CD4-positive, alpha-beta memory T cell (primary cell): ENCODE measurements around the gene CDCA8. TPM values are rescaled to one million over a fixed set of nuclear protein-coding genes. Genes with fewer than 3 reads are reported as not detected.

ENCODE experiments used
- CTCF ChIA-PET: fragments of 350-600 bp; sonication (Branson Sonifier 250); formaldehyde crosslinking; loops from one replicate; lab custom pipeline; 2021; ENCODE audit warnings: inconsistent platforms; ENCODE audit not compliant: partially characterized antibody; lab: Charles Lee
- POLR2A ChIA-PET: fragments of 350-600 bp; sonication (Branson Sonifier 250); formaldehyde crosslinking; loops from one replicate; lab custom pipeline; 2021; ENCODE audit not compliant: partially characterized antibody; lab: Charles Lee
- DNase-seq, 5 donors: peaks; one replicate each; pipeline versions ENCODE4 v3.0.0 to v3.0.0-alpha.2; 2020 to 2022; ENCODE audit warnings: mixed read lengths in 1 of 5
- H3K27ac ChIP-seq: one replicate; pipeline ENCODE4 v1.7.0; 2013; ENCODE audit warnings: low read depth, low read length
- H3K27me3 ChIP-seq: 2 replicates; pipeline ENCODE4 v1.7.0; 2013; ENCODE audit warnings: mild to moderate bottlenecking, low read length, moderate library complexity; ENCODE audit not compliant: insufficient read depth
- H3K36me3 ChIP-seq: 2 replicates; pipeline ENCODE4 v1.7.0; 2013; ENCODE audit warnings: mild to moderate bottlenecking, low read length, moderate library complexity; ENCODE audit not compliant: insufficient read depth
- H3K4me1 ChIP-seq: 2 replicates; pipeline ENCODE4 v1.7.0; 2013; ENCODE audit warnings: mild to moderate bottlenecking, low read length, moderate library complexity; ENCODE audit not compliant: insufficient read depth
- H3K4me3 ChIP-seq, 2 donors: one replicate each; pipeline ENCODE4 v1.7.0; 2013; ENCODE audit warnings: low read length in 2 of 2, mild to moderate bottlenecking in 1 of 2
- H3K9me3 ChIP-seq, 2 donors: one replicate each; pipeline ENCODE4 v1.7.0; 2013; ENCODE audit warnings: low read length in 2 of 2, control low read depth in 1 of 2; ENCODE audit not compliant: control insufficient read depth in 1 of 2
- H3K27ac Mint-ChIP-seq, 7 donors: one replicate each; pipeline ENCODE4 v1.8.0; 2020 to 2021; ENCODE audit warnings: mixed read lengths in 7 of 7, mild to moderate bottlenecking in 6 of 7, inconsistent platforms in 3 of 7, moderate library complexity in 3 of 7
- H3K27me3 Mint-ChIP-seq, 2 donors: one replicate each; pipeline ENCODE4 v1.8.0; 2020 to 2021; ENCODE audit warnings: mixed read lengths in 2 of 2
- H3K36me3 Mint-ChIP-seq, 2 donors: one replicate each; pipeline ENCODE4 v1.8.0; 2020 to 2021; ENCODE audit warnings: mixed read lengths in 2 of 2, inconsistent platforms in 1 of 2, mild to moderate bottlenecking in 1 of 2
- H3K4me1 Mint-ChIP-seq, 4 donors: one replicate each; pipeline ENCODE4 v1.8.0; 2020 to 2021; ENCODE audit warnings: mixed read lengths in 4 of 4, mild to moderate bottlenecking in 1 of 4
- H3K4me3 Mint-ChIP-seq, 8 donors: one replicate each; pipeline ENCODE4 v1.8.0; 2020 to 2021; ENCODE audit warnings: mixed read lengths in 8 of 8, mild to moderate bottlenecking in 7 of 8, moderate library complexity in 6 of 8, inconsistent platforms in 3 of 8
- H3K9me3 Mint-ChIP-seq, 8 donors: one replicate each; pipeline ENCODE4 v1.8.0; 2020 to 2021; ENCODE audit warnings: mixed read lengths in 8 of 8, mild to moderate bottlenecking in 5 of 8, inconsistent platforms in 3 of 8, moderate library complexity in 1 of 8
- intact Hi-C: fragments of 100-400 bp; cut with micrococcal nuclease; formaldehyde crosslinking; loops from one replicate; pipeline ENCODE4 v1.15.1; 2023
- polyA plus RNA-seq, 2 donors: library from polyadenylated mRNA; unstranded; fragments of 300-500 nt; fragmentation: Illumina TruSeq; gene quantifications; one replicate each; pipeline ENCODE4 v1.2.3, GENCODE V29; 2021
- total RNA-seq, 2 experiments: library from RNA; stranded (reverse); gene quantifications; one replicate each; pipeline ENCODE4 v1.2.3, GENCODE V29; 2021

CDCA8 gene
- total and polyA plus RNA-seq, 4 experiments from 2014 or later: 0.61 to 2.7 (median 1.3) TPM

DNA sequence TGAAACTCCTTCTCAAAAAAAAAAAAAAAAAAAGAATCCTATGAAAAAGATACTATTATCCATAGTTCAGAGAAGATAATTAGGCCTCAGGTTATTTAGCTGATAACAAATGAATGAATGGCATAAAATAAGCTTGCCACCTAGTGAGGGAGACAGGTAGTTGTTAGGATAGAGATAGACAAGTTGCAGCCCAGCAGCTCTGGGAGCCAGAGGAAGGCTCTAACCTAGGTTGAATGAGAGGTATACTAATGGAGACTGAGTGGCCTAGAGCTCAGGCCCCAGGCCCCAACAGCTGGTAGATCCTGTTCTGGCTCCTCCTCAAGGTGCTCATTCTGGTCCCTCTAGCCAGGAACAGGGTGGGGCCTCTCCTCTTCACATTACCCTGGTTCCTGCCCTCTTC, 37.0 kb upstream of the CDCA8 start:
- Histone ChIP-seq H3K36me3 (no peaks in the 10 kb centered on the region), H3K4me1 (no peaks in the 10 kb centered on the region), H3K27me3 (no peaks in the 10 kb centered on the region), H3K4me3 (no peak overlapping the region), H3K27ac (no peak overlapping the region), H3K9me3 (no peaks in the 10 kb centered on the region)
- H3K36me3 Mint-ChIP-seq: no peaks in the 10 kb centered on the region
- ChIA-PET POLR2A (no interaction called here), CTCF (no interaction called here)
- no peaks in the 10 kb centered on the region for H3K4me1 Mint-ChIP-seq
- H3K9me3 Mint-ChIP-seq: no peaks in the 10 kb centered on the region
- peak overlapping the region in 1 of 7 donors; percentile 29 for H3K27ac Mint-ChIP-seq
- intact Hi-C loops: no loop called here
- no peak for DNase-seq
- peaks cover under 1 to 5% of the 10 kb centered on the region in 2 donors for H3K27me3 Mint-ChIP-seq
- H3K4me3 Mint-ChIP-seq: peak overlapping the region in 1 of 8 donors; percentile 39

DNA sequence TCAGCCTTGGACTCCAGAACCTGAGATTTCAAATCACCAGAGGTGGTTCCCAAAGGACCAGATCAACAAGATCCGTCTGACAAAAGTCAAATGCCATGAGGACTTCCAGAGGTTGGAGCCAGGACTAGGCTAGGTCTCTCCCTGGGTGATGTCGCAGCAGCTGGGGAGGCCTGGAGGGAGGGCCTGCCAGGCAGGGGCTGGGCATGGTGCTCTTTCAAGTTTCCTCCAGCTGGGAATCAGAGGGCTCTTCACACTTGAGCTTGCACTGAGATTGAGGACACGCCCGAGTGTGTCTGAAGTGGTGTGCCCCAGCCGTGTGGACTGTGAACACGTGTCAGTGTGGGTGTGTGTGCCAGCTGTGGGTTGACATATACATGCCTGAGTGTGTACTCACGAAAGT, 36.3 kb upstream of the CDCA8 start:
- Histone ChIP-seq H3K4me1 (no peaks in the 10 kb centered on the region), H3K36me3 (no peaks in the 10 kb centered on the region), H3K27ac (no peak overlapping the region), H3K4me3 (no peak overlapping the region), H3K27me3 (no peaks in the 10 kb centered on the region), H3K9me3 (no peaks in the 10 kb centered on the region)
- intact Hi-C loops: no loop called here
- ChIA-PET POLR2A (no interaction called here), CTCF (no interaction called here)
- Mint-ChIP-seq H3K9me3 (no peaks in the 10 kb centered on the region), H3K36me3 (no peaks in the 10 kb centered on the region), H3K27me3 (peaks cover 2 to 8% of the 10 kb centered on the region in 2 donors), H3K4me3 (no peak overlapping the region), H3K27ac (peak overlapping the region in 1 of 7 donors; percentile 22), H3K4me1 (no peaks in the 10 kb centered on the region)
- no peak for DNase-seq

DNA sequence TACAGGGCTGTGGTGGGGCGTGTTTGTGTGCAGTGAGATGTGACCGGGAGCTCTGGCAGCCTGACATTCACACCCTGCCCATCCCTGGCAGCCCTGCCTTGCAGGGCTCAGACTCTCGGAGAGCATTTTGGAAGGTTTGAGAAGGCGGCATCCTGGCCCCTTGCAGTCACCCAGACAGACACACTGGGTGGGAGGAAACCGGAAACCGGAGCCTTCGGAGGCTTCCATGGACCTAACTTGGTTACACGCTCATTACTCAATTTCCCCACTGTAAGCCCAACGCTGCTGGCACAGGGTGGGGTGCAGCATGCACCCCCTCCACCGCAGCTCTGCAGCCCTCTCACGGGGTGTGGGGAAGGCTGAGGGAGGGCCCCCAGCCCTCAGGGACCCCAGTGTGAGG, 35.4 kb upstream of the CDCA8 start:
- Histone ChIP-seq H3K4me3 (no peak overlapping the region), H3K9me3 (no peaks in the 10 kb centered on the region), H3K27ac (no peak overlapping the region), H3K4me1 (no peaks in the 10 kb centered on the region), H3K27me3 (no peaks in the 10 kb centered on the region), H3K36me3 (no peaks in the 10 kb centered on the region)
- Mint-ChIP-seq H3K36me3 (no peaks in the 10 kb centered on the region), H3K4me1 (no peaks in the 10 kb centered on the region), H3K27ac (no peak overlapping the region), H3K27me3 (peaks cover 2 to 8% of the 10 kb centered on the region in 2 donors), H3K4me3 (no peak overlapping the region), H3K9me3 (no peaks in the 10 kb centered on the region)
- intact Hi-C loops: no loop called here
- CTCF ChIA-PET: no interaction called here
- DNase-seq: no peak
- POLR2A ChIA-PET: no interaction called here

DNA sequence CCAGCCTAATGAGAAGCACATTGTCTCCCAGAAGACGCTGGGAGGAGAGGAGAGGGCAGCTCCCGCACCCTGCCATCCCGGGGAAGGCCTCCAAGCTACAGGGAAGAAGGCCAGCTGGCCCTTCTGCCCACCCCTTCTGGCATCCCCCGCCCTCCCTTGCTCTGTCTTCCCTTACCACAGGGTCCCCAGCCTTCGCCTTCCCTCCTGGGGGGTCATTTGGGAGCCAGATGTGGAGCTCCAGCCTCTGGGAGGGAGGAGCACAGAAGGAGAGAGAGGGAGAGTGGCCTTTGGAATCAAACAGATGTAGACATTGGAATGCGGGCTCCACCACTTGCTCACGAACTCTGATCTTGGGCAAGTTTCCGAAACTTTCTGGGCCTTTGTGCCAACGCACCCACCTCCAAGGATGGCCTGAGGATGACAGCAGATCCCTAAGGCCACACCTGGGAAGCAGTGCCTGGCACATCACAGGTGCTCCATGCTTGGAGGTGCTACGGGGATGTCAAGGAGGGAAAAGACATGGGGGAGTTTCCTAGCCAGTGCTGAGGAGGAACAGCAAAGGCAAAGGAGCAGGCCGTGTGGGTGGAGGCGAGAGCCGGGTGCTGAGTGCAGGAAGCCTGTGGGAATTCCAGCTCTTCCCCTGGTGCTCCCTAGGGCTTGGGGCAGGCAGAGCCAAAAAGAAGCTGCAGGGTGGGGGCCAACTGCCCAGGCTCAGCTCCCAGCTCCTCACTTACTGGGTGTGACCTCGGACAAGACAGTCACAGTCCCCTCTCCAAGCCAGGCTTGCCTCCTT, 34.5 kb upstream of the CDCA8 start:
- no peaks in the 10 kb centered on the region for H3K9me3 ChIP-seq
- no peak overlapping the region for H3K27ac ChIP-seq
- Mint-ChIP-seq H3K4me3 (no peak overlapping the region), H3K36me3 (no peaks in the 10 kb centered on the region), H3K9me3 (no peaks in the 10 kb centered on the region), H3K4me1 (no peaks in the 10 kb centered on the region), H3K27ac (no peak overlapping the region), H3K27me3 (peaks cover 2 to 8% of the 10 kb centered on the region in 2 donors)
- DNase-seq: no peak
- H3K4me1 ChIP-seq: no peaks in the 10 kb centered on the region
- ChIA-PET POLR2A (no interaction called here), CTCF (no interaction called here)
- intact Hi-C loops: no loop called here
- H3K27me3 ChIP-seq: no peaks in the 10 kb centered on the region
- H3K36me3 ChIP-seq: no peaks in the 10 kb centered on the region
- no peak overlapping the region for H3K4me3 ChIP-seq

DNA sequence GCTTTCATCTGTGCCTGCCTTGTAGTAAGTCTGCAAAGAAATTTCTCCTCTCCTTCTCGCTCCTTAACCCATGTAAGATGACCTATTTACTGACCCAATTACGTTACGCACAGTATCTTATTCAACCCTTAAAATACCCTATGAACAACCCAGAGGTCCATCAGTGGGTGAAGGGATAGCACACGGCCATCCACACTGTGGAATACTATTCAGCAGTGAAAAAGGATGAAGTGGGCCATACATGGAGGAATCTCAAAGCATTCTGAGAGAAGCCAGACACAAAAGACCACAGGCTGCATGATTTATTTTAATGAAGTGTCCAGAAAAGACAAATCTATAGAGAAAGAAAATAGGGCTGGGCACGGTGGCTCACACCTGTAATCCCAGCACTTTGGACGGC, 33.8 kb upstream of the CDCA8 start:
- intact Hi-C loops: no loop called here
- Histone ChIP-seq H3K4me1 (no peaks in the 10 kb centered on the region), H3K27me3 (no peaks in the 10 kb centered on the region), H3K36me3 (no peaks in the 10 kb centered on the region), H3K4me3 (no peak overlapping the region), H3K9me3 (no peaks in the 10 kb centered on the region), H3K27ac (no peak overlapping the region)
- DNase-seq: no peak
- H3K27me3 Mint-ChIP-seq: peaks cover 2 to 8% of the 10 kb centered on the region in 2 donors
- no peaks in the 10 kb centered on the region for H3K4me1 Mint-ChIP-seq
- H3K27ac Mint-ChIP-seq: no peak overlapping the region
- H3K9me3 Mint-ChIP-seq: no peaks in the 10 kb centered on the region
- ChIA-PET POLR2A (no interaction called here), CTCF (no interaction called here)
- no peak overlapping the region for H3K4me3 Mint-ChIP-seq
- H3K36me3 Mint-ChIP-seq: no peaks in the 10 kb centered on the region

DNA sequence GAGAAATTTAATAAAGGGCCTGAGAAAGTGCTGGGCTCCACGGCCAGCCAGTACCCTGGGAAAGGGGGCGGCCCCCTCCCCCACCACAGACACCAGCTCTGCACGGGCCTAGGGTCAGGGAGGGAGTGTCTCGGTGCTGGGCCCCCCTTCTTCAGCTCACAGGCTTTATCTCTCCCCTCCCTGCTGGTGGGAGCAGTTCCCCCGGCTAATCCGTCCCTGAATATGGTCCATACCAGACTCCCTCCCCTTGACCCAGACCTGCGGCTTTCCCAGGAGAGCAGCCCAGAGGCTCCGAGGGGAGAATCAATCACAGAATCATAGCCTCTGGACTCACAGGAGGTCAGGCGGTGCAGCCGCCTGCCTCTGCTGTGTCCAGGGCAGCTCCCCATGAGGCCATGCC, 31.7 kb upstream of the CDCA8 start:
- no peaks in the 10 kb centered on the region for H3K36me3 Mint-ChIP-seq
- peaks cover 5 to 8% of the 10 kb centered on the region in 2 donors for H3K27me3 Mint-ChIP-seq
- Histone ChIP-seq H3K36me3 (no peaks in the 10 kb centered on the region), H3K4me3 (no peak overlapping the region), H3K4me1 (no peaks in the 10 kb centered on the region), H3K27ac (no peak overlapping the region), H3K27me3 (no peaks in the 10 kb centered on the region), H3K9me3 (no peaks in the 10 kb centered on the region)
- no peaks in the 10 kb centered on the region for H3K9me3 Mint-ChIP-seq
- DNase-seq: no peak
- CTCF ChIA-PET: interaction anchor here (1.2 kb wide), 1 partner anchor 57 kb away, joined by 6 read pairs; no protein-coding TSS in a partner anchor
- no peak overlapping the region for H3K27ac Mint-ChIP-seq
- H3K4me1 Mint-ChIP-seq: no peaks in the 10 kb centered on the region
- POLR2A ChIA-PET: no interaction called here
- no peak overlapping the region for H3K4me3 Mint-ChIP-seq
- intact Hi-C loops: no loop called here

DNA sequence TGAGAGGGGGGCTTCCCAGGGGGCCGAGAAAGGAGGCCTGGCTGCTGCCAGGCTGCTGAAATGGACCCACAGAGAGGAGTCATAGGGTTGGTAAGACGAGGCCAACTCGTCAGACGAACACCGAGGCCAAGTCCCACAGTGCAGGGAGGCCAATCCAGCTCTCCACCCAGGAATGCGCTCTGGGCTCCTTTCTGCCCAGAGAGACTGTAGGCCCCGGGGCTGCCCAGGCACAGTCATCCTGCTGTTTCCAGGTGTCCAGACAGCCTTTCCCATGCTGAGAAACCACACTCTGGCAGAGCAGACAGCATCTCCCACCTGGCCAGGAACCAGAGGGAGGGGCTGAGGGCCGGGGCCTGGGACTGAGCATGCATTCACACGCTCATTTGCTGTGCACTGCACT, 30.9 kb upstream of the CDCA8 start:
- no peak for DNase-seq
- ChIA-PET CTCF (no interaction called here), POLR2A (no interaction called here)
- Histone ChIP-seq H3K27ac (no peak overlapping the region), H3K4me1 (no peaks in the 10 kb centered on the region), H3K4me3 (no peak overlapping the region), H3K27me3 (no peaks in the 10 kb centered on the region), H3K36me3 (no peaks in the 10 kb centered on the region), H3K9me3 (no peaks in the 10 kb centered on the region)
- intact Hi-C loops: no loop called here
- H3K9me3 Mint-ChIP-seq: no peaks in the 10 kb centered on the region
- H3K36me3 Mint-ChIP-seq: no peaks in the 10 kb centered on the region
- H3K27me3 Mint-ChIP-seq: peaks cover 7 to 8% of the 10 kb centered on the region in 2 donors
- H3K27ac Mint-ChIP-seq: no peak overlapping the region
- no peak overlapping the region for H3K4me3 Mint-ChIP-seq
- no peaks in the 10 kb centered on the region for H3K4me1 Mint-ChIP-seq
